SK-N-SH (cell line): ENCODE results near the gene SDK1. TPM values are rescaled to one million over a fixed set of nuclear protein-coding genes. Genes with fewer than 3 reads are reported as not detected.

Source experiments
- CTCF ChIA-PET: fragments of 300-600, 350-600 bp; formaldehyde crosslinking; extraction: SDS; loops from one replicate; lab custom pipeline; 2021; lab: Yijun Ruan, JAX
- POLR2A ChIA-PET: fragments of 350-600 bp; sonication (Branson Sonifier 250); formaldehyde crosslinking; extraction: SDS; loops from one replicate; lab custom pipeline; 2020; ENCODE audit warnings: antibody characterized with exemption, inconsistent platforms; lab: Yijun Ruan, JAX
- DNase-seq: peaks from one replicate; pipeline ENCODE4 v3.0.0; 2012
- H2AFZ ChIP-seq: fragments of 200-600 bp; sonication (generic); 2 replicates; pipeline ENCODE4 v1.8.1; 2016; ENCODE audit warnings: antibody characterized with exemption, mild to moderate bottlenecking, low read depth
- H3F3A ChIP-seq: fragments of 200-600 bp; sonication (generic); replicated peaks from 2 replicates; pipeline ENCODE3; 2016; ENCODE audit warnings: antibody characterized with exemption, mild to moderate bottlenecking; ENCODE audit not compliant: insufficient read depth
- H3K27ac ChIP-seq, 2 experiments: fragments of 200-500 bp in 1 of 2; fragments of 200-600 bp in 1 of 2; sonication (Bioruptor generic) in 1 of 2; sonication (generic), shearing (Covaris generic) in 1 of 2; 2 replicates each; pipeline versions ENCODE4 v1.5.1 to v1.6.1; 2014 to 2016; ENCODE audit warnings: low read depth in 2 of 2, inconsistent platforms in 1 of 2, low read length in 1 of 2, mild to moderate bottlenecking in 1 of 2, mixed read lengths in 1 of 2
- H3K27me3 ChIP-seq: fragments of 200-600 bp; sonication (generic), shearing (Covaris generic); 2 replicates; pipeline ENCODE4 v1.6.1; 2016; ENCODE audit warnings: mixed run types; ENCODE audit not compliant: insufficient read depth
- H3K36me3 ChIP-seq, 2 experiments: fragments of 200-500 bp in 1 of 2; fragments of 200-600 bp in 1 of 2; sonication (Bioruptor generic) in 1 of 2; sonication (generic) in 1 of 2; replicated peaks in 1 of 2; 2 replicates each; pipeline versions ENCODE3 to v1.5.1; 2014 to 2016; ENCODE audit warnings: low read length in 1 of 2, mild to moderate bottlenecking in 1 of 2; ENCODE audit not compliant: insufficient read depth in 2 of 2, control insufficient read depth in 1 of 2
- H3K4me1 ChIP-seq, 2 experiments: fragments of 200-500 bp in 1 of 2; fragments of 200-600 bp in 1 of 2; sonication (Bioruptor generic) in 1 of 2; sonication (generic), shearing (Covaris generic) in 1 of 2; 2 replicates each; pipeline versions ENCODE4 v1.5.1 to v1.6.1; 2014 to 2016; ENCODE audit warnings: low read depth in 1 of 2, low read length in 1 of 2, mixed run types in 1 of 2; ENCODE audit not compliant: insufficient read depth in 2 of 2, control insufficient read depth in 1 of 2
- H3K4me2 ChIP-seq: fragments of 200-600 bp; sonication (generic), shearing (Covaris generic); 2 replicates; pipeline ENCODE4 v1.6.1; 2017; ENCODE audit warnings: mixed run types
- H3K4me3 ChIP-seq, 2 experiments: fragments of 200-500 bp in 1 of 2; fragments of 200-600 bp in 1 of 2; sonication (Bioruptor generic) in 1 of 2; sonication (generic), shearing (Covaris generic) in 1 of 2; 2 replicates each; pipeline versions ENCODE4 v1.5.1 to v1.8.1; 2014 to 2016; ENCODE audit warnings: low read depth in 2 of 2, inconsistent platforms in 1 of 2, low read length in 1 of 2, mild to moderate bottlenecking in 1 of 2, mixed read lengths in 1 of 2, moderate library complexity in 1 of 2
- H3K79me2 ChIP-seq: fragments of 200-600 bp; sonication (generic); 2 replicates; pipeline ENCODE4 v1.8.1; 2017; ENCODE audit warnings: mild to moderate bottlenecking; ENCODE audit not compliant: insufficient read depth
- H3K9ac ChIP-seq: fragments of 200-600 bp; sonication (generic); 2 replicates; pipeline ENCODE4 v1.6.1; 2017; ENCODE audit warnings: mixed run types
- H3K9me2 ChIP-seq: fragments of 200-600 bp; sonication (generic); 2 replicates; pipeline ENCODE4 v1.6.1; 2017; ENCODE audit warnings: mixed run types
- H3K9me3 ChIP-seq: fragments of 200-600 bp; sonication (generic); 2 replicates; pipeline ENCODE4 v1.6.1; 2017; ENCODE audit warnings: mixed run types, mild to moderate bottlenecking, moderate library complexity
- H4K20me1 ChIP-seq: fragments of 200-600 bp; sonication (generic); 2 replicates; pipeline ENCODE4 v1.6.1; 2017; ENCODE audit warnings: mild to moderate bottlenecking, mixed run types; ENCODE audit not compliant: insufficient read depth
- EZH2phosphoT487 ChIP-seq: fragments of 200-600 bp; sonication (generic); IDR thresholded peaks from 2 replicates; pipeline ENCODE4 v1.6.1; 2017; ENCODE audit warnings: low read depth, mixed run types, mild to moderate bottlenecking, antibody characterized with exemption, moderate library complexity, borderline replicate concordance
- FOSL2 ChIP-seq: IDR thresholded peaks from 2 replicates; pipeline ENCODE4 v1.4.0; 2012; ENCODE audit warnings: low read depth, mild to moderate bottlenecking, moderate library complexity, borderline replicate concordance
- GABPA ChIP-seq: IDR thresholded peaks from 2 replicates; pipeline ENCODE4 v1.4.0; 2012; ENCODE audit warnings: low read depth, mild to moderate bottlenecking
- MAX ChIP-seq: IDR thresholded peaks from 2 replicates; pipeline ENCODE4 v1.4.0; 2012; ENCODE audit warnings: low read depth
- MXI1 ChIP-seq: IDR thresholded peaks from 2 replicates; pipeline ENCODE4 v1.6.1; 2012; ENCODE audit warnings: mild to moderate bottlenecking, low read depth, low read length, improper control_type of control experiment
- NFIC ChIP-seq: IDR thresholded peaks from 2 replicates; pipeline ENCODE4 v1.4.0; 2012; ENCODE audit warnings: borderline replicate concordance
- PBX3 ChIP-seq: IDR thresholded peaks from 2 replicates; pipeline ENCODE4; 2012
- RAD21 ChIP-seq: IDR thresholded peaks from 2 replicates; pipeline ENCODE4 v1.6.1; 2012; ENCODE audit warnings: mild to moderate bottlenecking, low read length
- RCOR1 ChIP-seq: fragments of 150-350 bp; IDR thresholded peaks from 2 replicates; pipeline ENCODE4 v1.6.1; 2017; ENCODE audit warnings: antibody characterized with exemption, low read length
- SIN3A ChIP-seq: IDR thresholded peaks from 2 replicates; pipeline ENCODE4 v1.6.1; 2012; ENCODE audit warnings: low read depth, mild to moderate bottlenecking, low read length, moderate library complexity, borderline replicate concordance
- TAF1 ChIP-seq: IDR thresholded peaks from 2 replicates; pipeline ENCODE4 v1.6.1; 2012; ENCODE audit warnings: low read depth, mild to moderate bottlenecking, low read length, moderate library complexity, borderline replicate concordance
- TCF12 ChIP-seq: IDR thresholded peaks from 2 replicates; pipeline ENCODE4 v1.4.0; 2012
- YY1 ChIP-seq: IDR thresholded peaks from 2 replicates; pipeline ENCODE4 v1.4.0; 2012; ENCODE audit warnings: low read depth, mild to moderate bottlenecking
- WGBS: methylation state at CpG from one replicate; pipeline ENCODE4 v1.1.6; 2017; ENCODE audit warnings: low lambda C conversion rate; 5-methylcytosine and 5-hydroxymethylcytosine counted together
- polyA plus RNA-seq, 3 experiments: library from polyadenylated mRNA; depleted of rRNA; stranded (reverse); fragments of >200 nt; gene quantifications; 2 replicates each; pipeline ENCODE4 v1.2.3, GENCODE V29; 2012
- TF ChIP-seq, protein P1 (sequence below): IDR thresholded peaks from 2 replicates; pipeline ENCODE4 v1.6.1; 2012; ENCODE audit warnings: mild to moderate bottlenecking, low read depth, low read length, moderate library complexity
- TF ChIP-seq, protein P2 (sequence below): IDR thresholded peaks from 2 replicates; pipeline ENCODE4 v1.4.0; 2012; ENCODE audit warnings: low read depth, borderline replicate concordance

SDK1 gene
- polyA plus RNA-seq, 1 of the 3 experiments (the other 2 are of a cell fraction), result 1.2 TPM

DNA sequence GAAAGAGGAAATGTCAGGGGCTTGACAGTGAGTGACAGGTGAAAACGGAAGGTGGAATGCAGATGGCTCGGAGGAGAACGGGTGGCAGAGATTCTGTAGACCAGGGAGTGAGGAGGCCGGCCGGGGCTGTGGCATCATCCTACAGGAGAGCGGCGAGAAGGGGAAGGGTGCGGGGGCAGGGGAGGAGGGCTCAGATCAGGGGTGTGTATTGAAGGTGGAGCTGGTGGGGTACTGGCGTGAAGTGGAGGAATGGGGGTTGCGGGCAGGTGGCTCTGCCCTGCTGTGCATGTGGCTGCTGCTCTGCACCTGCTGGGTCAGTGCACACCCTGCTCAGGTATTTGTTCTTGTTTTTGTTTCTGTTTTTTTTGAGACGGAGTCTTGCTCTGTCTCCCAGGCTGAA is 910.2 kb downstream of the SDK1 start:
- TF ChIP-seq, protein P1, sequence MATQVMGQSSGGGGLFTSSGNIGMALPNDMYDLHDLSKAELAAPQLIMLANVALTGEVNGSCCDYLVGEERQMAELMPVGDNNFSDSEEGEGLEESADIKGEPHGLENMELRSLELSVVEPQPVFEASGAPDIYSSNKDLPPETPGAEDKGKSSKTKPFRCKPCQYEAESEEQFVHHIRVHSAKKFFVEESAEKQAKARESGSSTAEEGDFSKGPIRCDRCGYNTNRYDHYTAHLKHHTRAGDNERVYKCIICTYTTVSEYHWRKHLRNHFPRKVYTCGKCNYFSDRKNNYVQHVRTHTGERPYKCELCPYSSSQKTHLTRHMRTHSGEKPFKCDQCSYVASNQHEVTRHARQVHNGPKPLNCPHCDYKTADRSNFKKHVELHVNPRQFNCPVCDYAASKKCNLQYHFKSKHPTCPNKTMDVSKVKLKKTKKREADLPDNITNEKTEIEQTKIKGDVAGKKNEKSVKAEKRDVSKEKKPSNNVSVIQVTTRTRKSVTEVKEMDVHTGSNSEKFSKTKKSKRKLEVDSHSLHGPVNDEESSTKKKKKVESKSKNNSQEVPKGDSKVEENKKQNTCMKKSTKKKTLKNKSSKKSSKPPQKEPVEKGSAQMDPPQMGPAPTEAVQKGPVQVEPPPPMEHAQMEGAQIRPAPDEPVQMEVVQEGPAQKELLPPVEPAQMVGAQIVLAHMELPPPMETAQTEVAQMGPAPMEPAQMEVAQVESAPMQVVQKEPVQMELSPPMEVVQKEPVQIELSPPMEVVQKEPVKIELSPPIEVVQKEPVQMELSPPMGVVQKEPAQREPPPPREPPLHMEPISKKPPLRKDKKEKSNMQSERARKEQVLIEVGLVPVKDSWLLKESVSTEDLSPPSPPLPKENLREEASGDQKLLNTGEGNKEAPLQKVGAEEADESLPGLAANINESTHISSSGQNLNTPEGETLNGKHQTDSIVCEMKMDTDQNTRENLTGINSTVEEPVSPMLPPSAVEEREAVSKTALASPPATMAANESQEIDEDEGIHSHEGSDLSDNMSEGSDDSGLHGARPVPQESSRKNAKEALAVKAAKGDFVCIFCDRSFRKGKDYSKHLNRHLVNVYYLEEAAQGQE, result no peak
- TF ChIP-seq PBX3 (no peak), TAF1 (no peak), EZH2phosphoT487 (no peak), RAD21 (no peak)
- TF ChIP-seq, all 33 proteins: peak for 0

GRCh38 chr7:4212376-4212775 is 911.3 kb downstream of the SDK1 start:
- Histone ChIP-seq H3K27me3 (no peaks in the 10 kb centered on the region), H4K20me1 (no peaks in the 10 kb centered on the region), H3K36me3 (no peaks in the 10 kb centered on the region), H3K4me2 (no peak overlapping the region), H3K79me2 (no peaks in the 10 kb centered on the region), H2AFZ (no peak overlapping the region), H3K27ac (no peak overlapping the region), H3K9me2 (no peaks in the 10 kb centered on the region), H3K4me3 (no peak overlapping the region), H3K9me3 (no peaks in the 10 kb centered on the region), H3F3A (no peaks in the 10 kb centered on the region), H3K4me1 (peaks cover 0 to 6% of the 10 kb centered on the region in 2 experiments; a peak in 1 of 4 replicates), H3K9ac (no peak overlapping the region)
- ChIA-PET POLR2A (no interaction called here), CTCF (no interaction called here)
- 48% methylated on average over 12 of the region's 12 CpGs for WGBS
- DNase-seq, result no peak
- TF ChIP-seq TCF12 (no peak), PBX3 (no peak), TAF1 (no peak), EZH2phosphoT487 (no peak), SIN3A (no peak), RCOR1 (no peak), FOSL2 (no peak), MAX (no peak), MXI1 (no peak), GABPA (no peak), YY1 (no peak), NFIC (no peak)
- TF ChIP-seq, protein P1, result no peak
- TF ChIP-seq, protein P2, sequence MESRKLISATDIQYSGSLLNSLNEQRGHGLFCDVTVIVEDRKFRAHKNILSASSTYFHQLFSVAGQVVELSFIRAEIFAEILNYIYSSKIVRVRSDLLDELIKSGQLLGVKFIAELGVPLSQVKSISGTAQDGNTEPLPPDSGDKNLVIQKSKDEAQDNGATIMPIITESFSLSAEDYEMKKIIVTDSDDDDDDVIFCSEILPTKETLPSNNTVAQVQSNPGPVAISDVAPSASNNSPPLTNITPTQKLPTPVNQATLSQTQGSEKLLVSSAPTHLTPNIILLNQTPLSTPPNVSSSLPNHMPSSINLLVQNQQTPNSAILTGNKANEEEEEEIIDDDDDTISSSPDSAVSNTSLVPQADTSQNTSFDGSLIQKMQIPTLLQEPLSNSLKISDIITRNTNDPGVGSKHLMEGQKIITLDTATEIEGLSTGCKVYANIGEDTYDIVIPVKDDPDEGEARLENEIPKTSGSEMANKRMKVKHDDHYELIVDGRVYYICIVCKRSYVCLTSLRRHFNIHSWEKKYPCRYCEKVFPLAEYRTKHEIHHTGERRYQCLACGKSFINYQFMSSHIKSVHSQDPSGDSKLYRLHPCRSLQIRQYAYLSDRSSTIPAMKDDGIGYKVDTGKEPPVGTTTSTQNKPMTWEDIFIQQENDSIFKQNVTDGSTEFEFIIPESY, result no peak

More for the DNA sequence above, 910.2 kb downstream of the SDK1 start:
- ChIA-PET CTCF (no interaction called here), POLR2A (no interaction called here)
- H3K4me3 ChIP-seq, result no peak overlapping the region
- H3K4me1 ChIP-seq, result peaks cover 0 to 6% of the 10 kb centered on the region in 2 experiments; a peak in 1 of 4 replicates
- H3F3A ChIP-seq, result no peaks in the 10 kb centered on the region
- no peaks in the 10 kb centered on the region for H3K79me2 ChIP-seq
- H3K27me3 ChIP-seq, result no peaks in the 10 kb centered on the region
- no peak overlapping the region for H3K9ac ChIP-seq
- no peak overlapping the region for H2AFZ ChIP-seq
- 78% methylated on average over 11 of the region's 11 CpGs for WGBS
- no peaks in the 10 kb centered on the region for H4K20me1 ChIP-seq
- DNase-seq, result no peak
- no peaks in the 10 kb centered on the region for H3K9me3 ChIP-seq
- no peaks in the 10 kb centered on the region for H3K36me3 ChIP-seq
- no peaks in the 10 kb centered on the region for H3K9me2 ChIP-seq
- H3K4me2 ChIP-seq, result no peak overlapping the region
- H3K27ac ChIP-seq, result no peak overlapping the region
